HepG2 (cell line): Measurements from ENCODE around the gene CCL18.

Experiments used
- ARHGAP35 ChIP-seq: sonication (generic); formaldehyde crosslinking; IDR thresholded peaks from 2 replicates; pipeline ENCODE4 v1.9.0; 2022; ENCODE audit warnings: mild to moderate bottlenecking, inconsistent platforms, moderate library complexity, missing genetic modification reagents, borderline replicate concordance
- EP300 ChIP-seq, 3 experiments: sonication (generic) in 1 of 3; formaldehyde crosslinking in 1 of 3; IDR thresholded peaks; 2 replicates each; pipeline versions ENCODE4 v1.5.1 to v1.6.1; 2011 to 2020; ENCODE audit warnings: low read depth in 2 of 3, low read length in 2 of 3, borderline replicate concordance in 1 of 3, improper control_type of control experiment in 1 of 3, mild to moderate bottlenecking in 1 of 3, missing genetic modification reagents in 1 of 3, moderate library complexity in 1 of 3
- GABPB1 ChIP-seq: IDR thresholded peaks from 2 replicates; pipeline ENCODE4 v1.6.1; 2016; ENCODE audit warnings: mild to moderate bottlenecking, missing genetic modification reagents, moderate library complexity, missing compliant biosample characterization
- ZNF260 ChIP-seq: sonication (generic); formaldehyde crosslinking; IDR thresholded peaks from 2 replicates; pipeline ENCODE4 v1.4.0; 2020; ENCODE audit warnings: missing genetic modification reagents, low read depth, mild to moderate bottlenecking, borderline replicate concordance
- TF ChIP-seq, protein P1 (sequence below), 2 experiments: sonication (generic) in 1 of 2; formaldehyde crosslinking in 1 of 2; IDR thresholded peaks; 2 replicates each; pipeline versions ENCODE4 v1.4.0 to v1.6.1; 2018 to 2020; ENCODE audit warnings: missing genetic modification reagents in 2 of 2, borderline replicate concordance in 1 of 2, low read depth in 1 of 2, mild to moderate bottlenecking in 1 of 2, missing biosample characterization in 1 of 2

GRCh38 chr17:36071751-36072150, 7.7 kb downstream of the CCL18 start:
- TF ChIP-seq GABPB1 (CRISPR knock-in tag), result no peak
- TF ChIP-seq EP300 (IDR thresholded peaks at IDR 0.05; ENCODE audit: low read depth in 2 of 2, low read length in 2 of 2), result no peak
- no peak for TF ChIP-seq EP300 (CRISPR knock-in tag; IDR thresholded peaks at IDR 0.05; ENCODE audit: borderline replicate concordance)
- TF ChIP-seq ZNF260 (CRISPR knock-in tag), result no peak
- no peak for TF ChIP-seq ARHGAP35
- TF ChIP-seq, protein P1, sequence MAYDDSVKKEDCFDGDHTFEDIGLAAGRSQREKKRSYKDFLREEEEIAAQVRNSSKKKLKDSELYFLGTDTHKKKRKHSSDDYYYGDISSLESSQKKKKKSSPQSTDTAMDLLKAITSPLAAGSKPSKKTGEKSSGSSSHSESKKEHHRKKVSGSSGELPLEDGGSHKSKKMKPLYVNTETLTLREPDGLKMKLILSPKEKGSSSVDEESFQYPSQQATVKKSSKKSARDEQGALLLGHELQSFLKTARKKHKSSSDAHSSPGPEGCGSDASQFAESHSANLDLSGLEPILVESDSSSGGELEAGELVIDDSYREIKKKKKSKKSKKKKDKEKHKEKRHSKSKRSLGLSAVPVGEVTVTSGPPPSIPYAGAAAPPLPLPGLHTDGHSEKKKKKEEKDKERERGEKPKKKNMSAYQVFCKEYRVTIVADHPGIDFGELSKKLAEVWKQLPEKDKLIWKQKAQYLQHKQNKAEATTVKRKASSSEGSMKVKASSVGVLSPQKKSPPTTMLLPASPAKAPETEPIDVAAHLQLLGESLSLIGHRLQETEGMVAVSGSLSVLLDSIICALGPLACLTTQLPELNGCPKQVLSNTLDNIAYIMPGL (CRISPR knock-in tag; IDR thresholded peaks at IDR 0.05; ENCODE audit: borderline replicate concordance in 1 of 2, low read depth in 1 of 2), result no peak
